HG02588 (cell line): Measurements from ENCODE around the gene EXOSC6.
"Not testable (repeated sequence)": the region's sequence is repeated elsewhere in the genome, so short reads cannot be mapped to it uniquely, and the experiment has no call there.

Experiments
- ATAC-seq: cut with Tn5 transposase; IDR thresholded peaks from one replicate; pipeline ENCODE4 v1.9.1; 2021; ENCODE audit warnings: mild to moderate bottlenecking, moderate library complexity; ENCODE audit not compliant: unreplicated experiment

Gene EXOSC6

GRCh38 chr16:70203508-70203907 lies 48.2 kb downstream of the EXOSC6 start:
- ATAC-seq, result not testable (repeated sequence)

GRCh38 chr16:70200063-70200462 lies 51.7 kb downstream of the EXOSC6 start:
- not testable (repeated sequence) for ATAC-seq

- ATAC-seq, result not testable (repeated sequence)
Observed at GRCh38 chr16:70199170-70199569, 52.6 kb downstream of the EXOSC6 start.

GRCh38 chr16:70198666-70199065 lies 53.1 kb downstream of the EXOSC6 start:
- not testable (repeated sequence) for ATAC-seq

GRCh38 chr16:70198230-70198629 lies 53.5 kb downstream of the EXOSC6 start:
- not testable (repeated sequence) for ATAC-seq

GRCh38 chr16:70197611-70198010 lies 54.1 kb downstream of the EXOSC6 start:
- ATAC-seq, result not testable (repeated sequence)
